Uterus (tissue), 2 donors: Measurements from ENCODE around the gene CD109.

Experiments used
- CTCF ChIP-seq, 4 experiments: fragments of 200-600 bp in 2 of 4; fragments of 450-650 bp in 2 of 4; sonication (generic) in 2 of 4; IDR thresholded peaks; one replicate each; pipeline ENCODE4 v1.5.1; 2016 to 2019; ENCODE audit warnings: antibody characterized with exemption in 4 of 4, mild to moderate bottlenecking in 2 of 4, moderate library complexity in 1 of 4
- POLR2A ChIP-seq, 2 donors: fragments of 450-650 bp; IDR thresholded peaks; one replicate each; pipeline ENCODE4 v1.6.1; 2016; ENCODE audit warnings: antibody characterized with exemption in 2 of 2, mild to moderate bottlenecking in 1 of 2, moderate library complexity in 1 of 2

DNA sequence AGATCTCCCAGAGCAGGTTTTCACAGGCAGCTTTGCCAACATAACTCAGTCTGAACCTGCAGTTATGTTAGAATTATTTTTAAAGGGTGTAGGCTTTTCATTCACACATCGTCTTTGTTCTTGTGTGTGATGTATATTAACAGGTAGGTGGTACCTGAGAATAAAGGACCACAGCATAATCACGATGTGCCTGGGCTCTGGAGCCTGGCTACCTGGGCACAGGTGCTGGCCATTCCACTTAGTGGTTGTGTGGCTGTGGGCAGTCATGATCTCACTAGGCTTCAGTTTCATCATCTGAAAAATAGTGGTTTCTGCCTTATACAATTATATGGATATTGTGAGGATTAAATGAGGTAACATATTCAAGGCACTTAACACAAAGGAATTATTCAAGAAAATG is 6.4 kb downstream of the CD109 start:
- no peak for TF ChIP-seq CTCF (IDR thresholded peaks at IDR 0.05)
- no peak for TF ChIP-seq POLR2A (IDR thresholded peaks at IDR 0.05)
